Measurements from ENCODE around the gene ADIG. TPM values are rescaled to one million over a fixed set of nuclear protein-coding genes. Genes with fewer than 3 reads are reported as not detected.

Gene ADIG
- total RNA-seq, 1 experiment from 2014 or later, result not detected

DNA sequence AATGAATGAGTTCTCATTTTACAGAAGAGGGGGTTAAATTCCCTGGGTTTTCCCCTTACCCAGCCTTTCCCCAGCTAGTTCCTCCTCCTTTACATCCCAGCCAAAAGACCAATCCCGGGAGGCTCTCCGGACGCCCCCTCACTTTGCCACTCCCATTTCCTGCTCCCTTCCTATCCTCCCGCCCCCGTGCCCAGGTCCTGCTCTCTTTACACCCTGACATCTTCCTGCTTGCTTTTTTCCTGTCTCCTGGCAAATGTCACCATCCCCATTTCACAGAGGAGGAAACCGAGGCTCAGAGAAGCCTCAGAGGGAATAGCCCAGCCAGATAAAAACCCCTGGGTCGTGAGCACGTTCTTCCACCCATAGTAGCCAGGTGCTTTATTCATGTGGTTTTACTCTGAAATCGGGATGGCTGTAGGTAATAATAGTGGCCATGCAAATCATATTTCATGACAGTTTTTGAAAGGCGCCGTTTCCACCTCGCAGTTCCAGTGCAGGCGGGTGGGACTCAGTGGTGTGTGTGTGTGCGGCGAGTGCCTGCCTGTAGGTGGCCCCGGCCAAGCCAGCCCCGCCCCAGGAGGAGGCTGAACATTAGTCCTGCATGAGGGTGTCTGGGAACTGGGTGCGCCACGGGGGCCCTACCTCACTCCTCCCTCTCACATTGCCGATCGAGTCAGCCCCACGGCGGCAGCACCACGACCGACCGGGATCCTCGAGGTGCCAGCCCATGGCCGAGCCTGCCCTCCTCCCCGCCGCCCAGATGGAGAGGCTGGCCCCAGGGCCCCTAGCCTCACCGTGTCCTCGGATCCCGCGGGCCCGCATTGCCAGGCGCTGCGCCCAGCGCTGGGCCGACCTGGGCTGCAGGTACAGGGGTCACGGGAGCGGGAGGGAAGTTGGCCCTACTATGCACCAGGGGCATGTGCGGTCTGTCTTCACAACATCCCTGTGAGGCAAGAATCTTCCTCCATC is 20.5 kb downstream of the ADIG start, which contains the start of gene ARHGAP40:
Gene ARHGAP40 (plus strand): TSS at position 594 of the 969 bp plus-strand sequence.
- DNase-seq (ENCODE audit: low read depth), result peak; percentile 26

DNA sequence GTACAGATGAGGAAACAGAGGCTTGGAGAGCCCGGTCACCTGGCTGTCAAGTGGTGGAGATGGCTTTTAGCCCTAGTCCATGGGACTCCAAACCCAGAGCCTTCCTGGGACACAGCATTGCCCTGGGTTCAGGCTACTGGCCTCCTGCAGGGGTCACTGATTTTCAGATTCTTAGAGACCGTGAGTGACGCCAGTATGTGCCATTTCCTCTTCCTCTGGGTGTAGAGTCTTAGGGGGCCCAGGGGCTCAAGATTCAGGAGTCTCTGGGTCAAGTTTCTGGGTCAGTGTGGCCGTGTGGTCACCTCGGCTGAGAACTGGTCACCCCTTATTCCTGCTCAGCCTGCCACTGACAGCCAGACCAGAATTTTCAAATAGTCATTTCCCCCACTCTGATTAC is 21.2 kb downstream of the ADIG start:
- DNase-seq (ENCODE audit: low read depth), result no peak

DNA sequence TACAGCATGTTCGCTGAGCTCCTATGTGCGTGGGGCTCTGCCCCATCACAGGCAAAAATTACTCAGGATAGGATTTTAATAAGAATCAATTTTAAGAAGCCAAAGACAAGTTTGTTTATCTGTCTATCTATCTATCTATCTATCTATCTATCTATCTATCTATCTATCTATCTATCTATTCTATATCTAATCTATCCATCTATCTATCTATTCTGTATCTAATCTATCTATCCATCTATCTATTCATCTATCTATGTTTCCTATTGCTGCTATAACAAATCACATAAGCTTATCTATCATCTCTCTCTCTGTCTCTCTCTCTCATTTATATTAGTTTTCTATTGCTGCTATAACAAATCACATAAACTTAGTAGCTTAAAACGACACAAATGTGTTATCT is 22.3 kb downstream of the ADIG start:
- no peak for DNase-seq (ENCODE audit: low read depth)

GRCh38 chr20:38604873-38605303 is 23.9 kb downstream of the ADIG start:
- peak; percentile 99 for DNase-seq (ENCODE audit: low read depth)

GRCh38 chr20:38607351-38607750 is 26.4 kb downstream of the ADIG start:
- no peak for DNase-seq (ENCODE audit: low read depth)

GRCh38 chr20:38608188-38608587 is 27.2 kb downstream of the ADIG start:
- no peak for DNase-seq (ENCODE audit: low read depth)

GRCh38 chr20:38609815-38610214 is 28.8 kb downstream of the ADIG start:
- no peak for DNase-seq (ENCODE audit: low read depth)

DNA sequence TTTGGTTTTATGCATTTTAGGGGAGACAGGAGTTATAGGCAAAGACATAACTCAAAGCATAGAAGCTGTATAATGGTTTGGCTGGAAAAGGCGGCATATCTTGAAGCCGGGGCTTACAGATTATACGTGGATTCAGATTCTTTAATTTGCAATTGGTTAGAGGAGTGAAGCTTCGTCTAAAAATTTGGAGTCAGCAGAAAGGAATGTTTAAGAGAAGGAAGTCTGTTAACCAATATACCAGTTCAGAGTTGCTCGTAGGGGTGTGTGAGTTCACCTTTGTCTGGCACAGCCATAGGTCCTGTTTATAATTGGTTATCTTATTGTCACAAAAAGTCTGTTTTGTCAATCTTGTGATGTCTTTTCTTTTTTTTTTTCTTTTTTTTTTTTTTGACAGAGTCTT is 29.5 kb downstream of the ADIG start:
- peak; percentile 76 for DNase-seq (ENCODE audit: low read depth)

- DNase-seq (ENCODE audit: low read depth), result no peak
These were observed 31.9 kb downstream of the ADIG start for GRCh38 chr20:38612751-38613515.

DNA sequence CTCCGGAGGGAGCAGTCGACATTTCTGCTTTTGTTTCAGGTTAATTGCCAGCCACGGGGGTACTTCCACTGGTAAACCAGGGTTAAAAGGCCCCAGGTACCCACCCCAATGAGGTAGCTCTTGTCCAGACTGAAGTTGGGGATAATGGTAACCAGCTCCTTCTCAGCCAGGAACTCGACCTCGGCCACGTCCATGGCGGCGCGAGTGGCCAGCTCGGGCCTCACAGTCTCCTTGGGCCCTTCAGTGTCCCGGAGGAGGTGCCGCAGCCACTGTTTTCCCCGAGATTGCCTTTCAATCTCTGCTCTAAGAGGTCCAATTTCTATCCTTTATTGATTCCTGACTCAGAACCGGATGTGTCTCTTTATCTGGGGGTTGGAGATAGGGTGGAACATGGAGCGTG is 34.3 kb downstream of the ADIG start:
- no peak for DNase-seq (ENCODE audit: low read depth)

DNA sequence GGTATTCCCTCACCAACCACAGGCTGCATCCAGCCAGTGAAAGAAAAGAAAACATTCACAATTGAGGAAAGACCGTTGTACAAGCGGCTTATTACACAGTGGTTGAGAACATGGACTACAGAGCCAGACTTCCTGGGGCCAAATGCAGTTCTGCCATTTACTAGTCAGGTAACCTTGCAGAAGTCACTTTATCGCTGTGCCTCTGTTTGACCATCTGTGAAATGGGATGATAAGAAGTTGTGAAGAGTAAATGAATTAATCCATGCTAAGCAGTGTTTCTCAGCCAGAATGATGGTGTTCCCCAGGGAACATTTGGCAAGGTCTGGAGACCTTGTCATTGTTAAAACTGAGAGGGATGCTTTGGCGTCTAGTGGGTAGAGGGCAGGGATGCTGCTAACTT is 35.5 kb downstream of the ADIG start:
- no peak for DNase-seq (ENCODE audit: low read depth)

- peak; percentile 86 for DNase-seq (ENCODE audit: low read depth)
These were observed 36.2 kb downstream of the ADIG start for GRCh38 chr20:38617011-38617829.

DNA sequence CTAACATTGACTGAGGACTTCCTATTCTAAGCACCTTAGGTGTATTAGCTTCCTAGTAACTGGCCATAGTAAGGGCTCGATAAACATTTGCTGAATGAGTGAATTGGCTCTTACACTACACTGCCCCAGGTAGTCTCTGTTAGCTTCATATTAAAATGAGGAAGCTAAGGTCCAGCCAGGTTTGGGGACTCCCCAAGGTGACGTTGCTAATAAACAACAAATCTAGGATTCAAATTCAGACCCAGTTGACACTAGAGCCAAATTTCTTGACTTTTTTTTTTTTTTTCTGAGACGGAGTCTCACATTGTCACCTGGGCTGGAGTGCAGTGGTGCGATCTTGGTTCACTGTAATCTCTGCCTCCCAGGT is 36.8 kb downstream of the ADIG start:
- DNase-seq (ENCODE audit: low read depth), result no peak

- no peak for DNase-seq (ENCODE audit: low read depth)
These were observed 39.4 kb downstream of the ADIG start for GRCh38 chr20:38620441-38620840.

DNA sequence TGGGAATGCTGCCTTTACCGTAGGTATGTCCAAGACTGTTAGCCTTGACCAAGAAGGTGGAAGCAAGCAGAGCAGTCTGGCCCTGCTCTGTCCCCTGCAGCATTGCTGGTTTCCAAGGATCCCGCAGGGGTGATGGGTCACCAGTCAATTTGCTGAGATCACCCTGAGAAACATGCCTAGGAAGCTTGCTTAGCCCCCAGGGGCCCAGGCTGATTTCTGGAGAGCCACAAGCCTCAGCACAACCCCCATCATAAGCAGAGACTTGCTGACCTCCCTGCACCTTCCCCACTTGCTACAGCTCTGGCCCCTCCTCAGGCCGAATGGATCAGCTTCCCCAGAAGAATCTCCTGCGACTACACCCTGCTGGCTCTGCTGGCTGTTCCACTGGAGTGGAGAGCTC is 42.1 kb downstream of the ADIG start:
- DNase-seq (ENCODE audit: low read depth), result peak; percentile 90

DNA sequence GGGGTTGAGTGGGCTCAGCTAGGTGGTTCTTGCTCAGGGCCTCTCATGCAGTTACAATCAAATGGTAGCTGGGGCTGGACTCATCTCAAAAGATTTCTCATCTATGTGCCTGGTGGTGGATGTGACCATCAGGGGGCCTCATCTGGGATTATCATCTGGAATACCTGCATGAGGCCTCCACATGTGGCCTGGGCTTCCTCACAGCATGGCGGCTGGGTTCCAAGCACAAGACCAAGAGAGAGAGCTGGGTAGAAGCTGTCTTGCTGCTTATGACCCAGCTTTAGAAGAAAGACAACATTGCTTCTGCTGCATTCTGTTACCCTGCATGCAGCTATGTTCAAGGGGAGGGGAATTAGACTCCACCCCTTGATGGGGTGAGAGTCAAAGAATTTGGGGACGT is 43.1 kb downstream of the ADIG start:
- DNase-seq (ENCODE audit: low read depth), result no peak

GRCh38 chr20:38625896-38626295 is 44.9 kb downstream of the ADIG start:
- DNase-seq (ENCODE audit: low read depth), result no peak

- DNase-seq (ENCODE audit: low read depth), result no peak
These were observed 46.1 kb downstream of the ADIG start for GRCh38 chr20:38626921-38627659.

- peak; percentile 50 for DNase-seq (ENCODE audit: low read depth)
These were observed 47.8 kb downstream of the ADIG start for GRCh38 chr20:38628580-38629470.

GRCh38 chr20:38629979-38630378 is 49.0 kb downstream of the ADIG start:
- DNase-seq (ENCODE audit: low read depth), result no peak

Measured in M059J (cell line).